Choroid plexus epithelial cell (primary cell): Measurements from ENCODE around the gene H2AZ2.
A peak's percentile ranks its signal among the peaks of the same experiment; 100 is the strongest.

Experiments
- DNase-seq: peaks from one replicate; pipeline ENCODE4 v3.0.0-alpha.2; 2010; ENCODE audit warnings: low read depth
- H3K4me3 ChIP-seq: 2 replicates; pipeline ENCODE4 v1.5.1; 2011; ENCODE audit warnings: low read depth, mild to moderate bottlenecking, control low read depth, low read length, moderate library complexity
- TF ChIP-seq, protein P1 (sequence below): conservative IDR thresholded peaks from 2 replicates; pipeline ENCODE4 v1.5.1; 2011; ENCODE audit warnings: low read depth, mild to moderate bottlenecking, control low read depth, inconsistent platforms, low read length, moderate library complexity

H2AZ2 gene

DNA sequence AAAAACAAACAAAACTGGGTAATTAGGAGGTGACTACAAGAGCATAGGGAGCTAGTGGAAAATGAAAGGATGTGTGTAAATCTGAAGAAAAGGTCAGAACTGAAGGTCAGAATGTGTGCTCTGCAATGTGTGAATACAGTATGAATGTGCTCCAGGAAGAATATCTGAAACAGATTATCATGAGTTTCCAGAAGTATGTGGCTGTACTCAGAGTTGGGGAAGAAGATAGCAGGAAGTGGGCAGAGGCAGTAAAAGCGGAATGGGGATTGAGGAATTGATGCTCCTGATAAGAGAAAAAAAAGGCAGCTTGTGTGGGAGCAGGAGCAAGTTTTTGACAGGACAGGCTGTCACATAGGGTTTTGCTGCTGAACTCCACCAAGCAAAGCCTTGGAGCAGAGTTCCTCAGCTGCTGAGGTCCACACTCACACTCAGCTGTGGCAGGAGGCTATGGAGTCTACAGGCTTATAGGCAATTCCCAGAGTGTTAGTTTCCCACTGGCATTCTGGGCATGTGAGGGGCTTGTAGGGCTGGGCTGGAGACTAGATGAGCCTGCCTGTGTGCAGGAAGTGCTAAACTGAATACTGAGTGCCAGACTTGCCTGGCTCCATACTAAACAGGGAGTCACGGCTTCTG is 22.9 kb downstream of the H2AZ2 start:
- DNase-seq: peak; percentile 66

DNA sequence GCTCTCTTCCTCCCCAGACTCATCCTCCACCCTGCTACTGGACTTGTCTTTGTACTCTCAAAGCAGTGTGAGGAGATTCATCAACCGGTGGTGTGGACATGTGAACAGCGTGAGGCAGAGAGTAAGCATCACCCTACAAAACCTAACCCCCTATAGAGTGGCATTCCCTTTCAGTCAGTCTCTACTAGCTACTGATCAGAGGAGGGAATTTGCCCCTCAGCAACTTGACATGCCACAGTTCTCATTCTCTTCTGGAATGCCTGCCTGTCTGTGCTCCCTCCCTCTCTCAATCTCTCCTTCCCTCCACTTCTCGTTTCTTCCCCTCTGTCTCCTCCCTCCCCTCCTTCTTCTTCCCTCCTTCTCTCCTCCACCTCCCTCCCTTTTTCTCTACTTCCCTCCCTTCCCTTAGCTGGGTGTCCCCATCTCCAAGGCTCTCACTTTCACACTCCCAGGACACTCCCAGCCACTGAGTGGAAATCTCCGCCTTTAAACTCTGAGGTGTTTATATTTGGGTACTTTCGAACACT is 24.6 kb downstream of the H2AZ2 start:
- DNase-seq: no peak
- no peak overlapping the region for H3K4me3 ChIP-seq
- TF ChIP-seq, protein P1, sequence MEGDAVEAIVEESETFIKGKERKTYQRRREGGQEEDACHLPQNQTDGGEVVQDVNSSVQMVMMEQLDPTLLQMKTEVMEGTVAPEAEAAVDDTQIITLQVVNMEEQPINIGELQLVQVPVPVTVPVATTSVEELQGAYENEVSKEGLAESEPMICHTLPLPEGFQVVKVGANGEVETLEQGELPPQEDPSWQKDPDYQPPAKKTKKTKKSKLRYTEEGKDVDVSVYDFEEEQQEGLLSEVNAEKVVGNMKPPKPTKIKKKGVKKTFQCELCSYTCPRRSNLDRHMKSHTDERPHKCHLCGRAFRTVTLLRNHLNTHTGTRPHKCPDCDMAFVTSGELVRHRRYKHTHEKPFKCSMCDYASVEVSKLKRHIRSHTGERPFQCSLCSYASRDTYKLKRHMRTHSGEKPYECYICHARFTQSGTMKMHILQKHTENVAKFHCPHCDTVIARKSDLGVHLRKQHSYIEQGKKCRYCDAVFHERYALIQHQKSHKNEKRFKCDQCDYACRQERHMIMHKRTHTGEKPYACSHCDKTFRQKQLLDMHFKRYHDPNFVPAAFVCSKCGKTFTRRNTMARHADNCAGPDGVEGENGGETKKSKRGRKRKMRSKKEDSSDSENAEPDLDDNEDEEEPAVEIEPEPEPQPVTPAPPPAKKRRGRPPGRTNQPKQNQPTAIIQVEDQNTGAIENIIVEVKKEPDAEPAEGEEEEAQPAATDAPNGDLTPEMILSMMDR: no peak

More for the DNA sequence above, 22.9 kb downstream of the H2AZ2 start:
- TF ChIP-seq, protein P1: no peak
- H3K4me3 ChIP-seq: no peak overlapping the region

DNA sequence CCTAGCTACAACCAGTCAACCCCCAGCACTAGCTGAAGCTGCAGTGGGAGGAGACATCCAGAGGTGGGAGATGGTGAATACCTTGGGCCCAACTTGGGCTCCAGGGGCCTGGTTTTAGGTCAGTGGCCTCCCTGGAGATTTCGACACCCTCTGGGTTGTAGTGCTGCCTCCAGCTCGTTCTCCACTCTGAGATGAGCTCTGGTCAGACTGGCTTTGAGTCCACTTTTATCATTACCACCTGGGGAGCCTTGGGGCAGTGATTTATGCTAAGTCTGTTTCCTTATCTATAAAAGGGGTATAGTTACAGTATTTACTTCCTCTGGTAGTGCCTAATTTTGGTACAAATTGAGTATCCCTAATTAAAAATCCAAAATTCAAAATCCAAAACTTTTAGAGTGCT is 28.6 kb downstream of the H2AZ2 start:
- DNase-seq: no peak
- H3K4me3 ChIP-seq: no peak overlapping the region
- TF ChIP-seq, protein P1: no peak

DNA sequence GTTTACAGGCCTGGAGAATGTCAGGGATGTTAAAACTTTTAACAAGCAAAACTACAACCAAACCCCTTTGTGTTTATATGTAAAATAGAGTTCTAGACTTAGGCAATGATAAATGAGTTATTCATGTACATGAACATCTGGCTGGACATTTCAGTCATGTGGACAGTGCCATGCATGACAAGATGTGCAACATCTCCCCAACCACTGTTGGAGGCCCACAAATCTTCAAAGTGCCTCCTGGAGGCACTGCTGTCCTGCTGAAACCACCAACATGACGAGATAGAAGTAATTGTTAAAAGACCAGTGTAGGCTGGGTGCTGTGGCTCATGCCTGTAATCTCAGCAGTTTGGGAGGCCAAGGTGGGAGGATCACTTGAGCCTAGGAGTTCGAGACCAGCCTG is 33.0 kb downstream of the H2AZ2 start:
- H3K4me3 ChIP-seq: no peak overlapping the region
- DNase-seq: no peak
- TF ChIP-seq, protein P1: peak; percentile 10

DNA sequence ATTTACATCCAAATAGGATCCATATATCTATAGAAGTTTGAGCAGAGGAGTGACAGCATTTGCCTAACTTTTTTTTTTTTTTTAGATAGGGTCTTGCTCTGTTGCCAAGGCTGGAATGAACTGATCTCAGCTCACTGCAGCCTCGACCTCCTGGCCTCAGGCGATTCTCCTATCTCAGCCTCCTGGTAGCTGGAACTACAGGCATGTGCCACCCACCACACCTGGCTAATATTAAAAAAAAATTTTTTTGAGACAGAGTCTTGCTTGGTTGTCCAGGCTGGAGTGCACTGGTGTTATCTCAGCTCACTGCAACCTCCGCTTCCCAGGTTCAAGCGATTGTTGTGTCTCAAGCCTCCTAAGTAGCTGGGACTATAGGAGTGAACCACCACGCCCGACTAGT is 36.3 kb downstream of the H2AZ2 start:
- no peak for DNase-seq
- no peak overlapping the region for H3K4me3 ChIP-seq
- TF ChIP-seq, protein P1: no peak

DNA sequence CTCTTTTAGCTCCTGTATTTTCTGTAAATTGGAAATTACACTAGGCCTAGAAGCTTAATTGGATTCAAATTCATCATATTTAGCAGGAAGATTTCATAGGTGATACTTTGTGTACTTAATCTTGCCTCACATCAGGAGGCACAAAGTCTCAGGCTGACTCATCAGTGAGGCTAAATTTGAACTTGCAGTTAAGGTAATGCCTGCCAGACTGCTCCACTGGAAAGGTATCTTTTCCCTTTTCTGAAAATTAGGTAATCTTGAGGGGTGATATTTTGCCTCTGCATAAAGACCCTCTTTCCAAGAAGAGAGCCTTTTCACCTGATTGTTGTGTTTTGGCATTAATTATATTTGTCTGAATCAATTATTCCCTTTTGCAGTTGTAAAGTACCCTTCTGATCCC is 36.8 kb downstream of the H2AZ2 start:
- DNase-seq: peak; percentile 55
- TF ChIP-seq, protein P1: no peak
- H3K4me3 ChIP-seq: no peak overlapping the region

DNA sequence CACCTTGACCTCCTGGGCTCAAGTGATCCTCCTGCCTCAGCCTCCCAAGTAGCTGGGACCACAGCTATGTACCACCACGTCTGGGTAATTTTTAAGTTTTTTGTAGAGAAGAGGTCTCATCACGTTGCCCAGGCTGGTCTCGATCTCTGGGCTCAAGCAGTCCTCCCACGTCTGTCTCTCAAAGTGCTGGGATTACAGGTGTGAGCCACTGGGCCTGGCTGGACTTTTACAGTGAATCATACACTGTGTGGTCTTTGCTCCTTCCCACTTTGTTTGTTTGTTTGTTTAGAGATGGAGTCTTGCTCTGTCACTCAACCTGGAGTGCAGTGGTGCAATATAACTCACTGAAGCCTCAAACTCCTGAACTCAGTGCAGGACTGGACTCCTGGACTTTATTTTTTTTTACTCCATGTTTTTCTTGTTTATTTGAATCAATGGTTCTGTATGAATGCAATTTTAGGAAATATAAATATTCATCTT is 38.9 kb downstream of the H2AZ2 start:
- DNase-seq: no peak
- no peak overlapping the region for H3K4me3 ChIP-seq
- TF ChIP-seq, protein P1: no peak
